BLaER1 treated with 17β-estradiol and CSF1 and Interleukin-3, amounts not matched to agents 10 nM and 100 nM (cell line): ENCODE data around the gene SERPINB7.
A peak's percentile ranks its signal among the peaks of the same experiment; 100 is the strongest.

Experiments used
- H3K27ac ChIP-seq, 11 experiments: shearing (Covaris generic); formaldehyde crosslinking; 2 replicates each; pipeline ENCODE4 v1.8.1; 2022
- H3K27me3 ChIP-seq, 11 experiments: shearing (Covaris generic); formaldehyde crosslinking; 2 replicates each; pipeline ENCODE4 v1.8.1; 2022
- H3K36me3 ChIP-seq, 11 experiments: shearing (Covaris generic); formaldehyde crosslinking; 2 replicates each; pipeline ENCODE4 v1.8.1; 2022
- H3K4me1 ChIP-seq, 10 experiments: shearing (Covaris generic); formaldehyde crosslinking; 2 replicates each; pipeline ENCODE4 v1.8.1; 2022
- H3K4me2 ChIP-seq, 11 experiments: shearing (Covaris generic); formaldehyde crosslinking; 2 replicates each; pipeline ENCODE4 v1.8.1; 2022
- H3K4me3 ChIP-seq, 10 experiments: shearing (Covaris generic); formaldehyde crosslinking; 2 replicates each; pipeline ENCODE4 v1.8.1; 2022
- H3K9ac ChIP-seq, 11 experiments: shearing (Covaris generic); formaldehyde crosslinking; 2 replicates each; pipeline ENCODE4 v1.8.1; 2022
- H3K9me3 ChIP-seq, 11 experiments: shearing (Covaris generic); formaldehyde crosslinking; replicated peaks in 1 of 11; 2 replicates each; pipeline ENCODE4 v1.8.1; 2022
- H4K20me1 ChIP-seq, 11 experiments: shearing (Covaris generic); formaldehyde crosslinking; 2 replicates each; pipeline ENCODE4 v1.8.1; 2022
- Cebpa-rat ChIP-seq, 11 experiments: shearing (Covaris generic); IDR thresholded peaks; 2 replicates each; pipeline ENCODE4 v1.8.1; 2022

Gene SERPINB7

DNA sequence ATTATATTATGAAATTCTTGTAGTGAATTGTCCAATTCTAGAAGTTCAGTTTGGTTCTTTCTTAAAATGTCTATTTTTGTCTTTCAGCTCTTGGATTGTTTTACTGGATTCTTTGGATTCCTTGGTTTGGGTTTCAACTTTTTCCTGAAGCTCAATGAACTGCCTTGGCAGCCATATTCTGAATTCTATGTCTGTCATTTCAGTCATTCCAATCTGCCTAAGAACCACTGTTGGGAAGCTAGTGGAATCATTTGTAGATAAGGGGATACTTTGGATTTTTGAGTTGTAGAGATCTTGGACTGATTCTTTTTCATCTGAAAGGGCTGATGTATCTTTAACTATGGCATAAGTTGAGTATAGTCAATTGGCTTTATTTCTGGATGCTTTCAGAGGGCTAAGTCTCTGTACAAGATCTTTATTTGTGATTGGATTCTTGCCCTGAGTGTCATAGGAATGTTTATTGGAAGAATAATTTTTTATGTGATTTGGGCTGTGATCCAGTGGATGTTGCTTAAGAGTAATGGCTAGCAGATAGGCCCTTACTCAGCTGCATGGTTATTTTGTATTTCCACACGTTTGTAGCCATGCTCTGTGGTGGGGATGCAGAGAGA lies 42.3 kb downstream of the SERPINB7 start:
- H3K9me3 ChIP-seq, result peaks cover 0 to 20% (median 6%) of the 10 kb centered on the region in 11 experiments; a peak in 6 of 22 replicates
- H4K20me1 ChIP-seq, result no peaks in the 10 kb centered on the region
- H3K4me3 ChIP-seq, result no peak overlapping the region
- no peak for TF ChIP-seq Cebpa-rat (IDR thresholded peaks at IDR 0.05)
- no peaks in the 10 kb centered on the region for H3K4me1 ChIP-seq
- H3K9ac ChIP-seq, result no peak overlapping the region
- H3K4me2 ChIP-seq, result no peak overlapping the region
- no peak overlapping the region for H3K27ac ChIP-seq
- no peaks in the 10 kb centered on the region for H3K36me3 ChIP-seq
- no peaks in the 10 kb centered on the region for H3K27me3 ChIP-seq

- Histone ChIP-seq H3K9me3 (peaks cover 0 to 20% (median 6%) of the 10 kb centered on the region in 11 experiments; a peak in 6 of 22 replicates), H3K4me1 (no peaks in the 10 kb centered on the region), H3K27ac (no peak overlapping the region), H3K9ac (no peak overlapping the region), H3K27me3 (no peaks in the 10 kb centered on the region), H4K20me1 (no peaks in the 10 kb centered on the region), H3K4me3 (no peak overlapping the region), H3K36me3 (no peaks in the 10 kb centered on the region), H3K4me2 (no peak overlapping the region)
- TF ChIP-seq Cebpa-rat (IDR thresholded peaks at IDR 0.05), result no peak
Observed at GRCh38 chr18:63818212-63818611, 43.0 kb downstream of the SERPINB7 start.

DNA sequence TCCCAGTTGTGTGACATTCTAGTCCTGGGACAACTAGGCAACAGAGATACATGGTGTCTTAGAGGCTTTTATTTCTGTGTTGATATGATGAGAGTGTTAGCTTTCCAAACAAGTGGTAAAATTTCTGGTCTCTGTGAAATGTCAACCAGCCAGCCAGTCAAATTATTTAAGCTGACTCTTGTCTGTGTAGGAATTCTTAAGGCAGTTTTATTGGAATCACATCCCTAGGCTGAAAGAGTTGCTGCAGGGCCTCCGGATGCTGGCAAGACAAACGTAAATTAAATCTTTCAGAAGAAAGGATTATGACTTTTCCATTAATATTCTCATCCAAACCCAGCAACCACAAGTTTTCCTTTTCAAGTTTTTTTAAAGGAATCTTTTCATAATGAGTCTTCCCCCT lies 44.6 kb downstream of the SERPINB7 start:
- no peak overlapping the region for H3K4me2 ChIP-seq
- H3K4me3 ChIP-seq, result no peak overlapping the region
- H4K20me1 ChIP-seq, result no peaks in the 10 kb centered on the region
- TF ChIP-seq Cebpa-rat (IDR thresholded peaks at IDR 0.05), result no peak
- H3K9me3 ChIP-seq, result peaks cover 0 to 20% (median 6%) of the 10 kb centered on the region in 11 experiments; a peak in 6 of 22 replicates
- H3K36me3 ChIP-seq, result no peaks in the 10 kb centered on the region
- no peak overlapping the region for H3K9ac ChIP-seq
- H3K27ac ChIP-seq, result no peak overlapping the region
- no peaks in the 10 kb centered on the region for H3K27me3 ChIP-seq
- no peaks in the 10 kb centered on the region for H3K4me1 ChIP-seq

GRCh38 chr18:63820694-63821093 lies 45.5 kb downstream of the SERPINB7 start:
- Histone ChIP-seq H3K36me3 (no peaks in the 10 kb centered on the region), H3K27me3 (no peaks in the 10 kb centered on the region), H4K20me1 (no peaks in the 10 kb centered on the region), H3K4me2 (no peak overlapping the region), H3K4me1 (no peaks in the 10 kb centered on the region), H3K27ac (no peak overlapping the region), H3K9me3 (peaks cover 0 to 20% (median 6%) of the 10 kb centered on the region in 11 experiments; a peak in 6 of 22 replicates), H3K4me3 (no peak overlapping the region), H3K9ac (no peak overlapping the region)
- no peak for TF ChIP-seq Cebpa-rat (IDR thresholded peaks at IDR 0.05)

DNA sequence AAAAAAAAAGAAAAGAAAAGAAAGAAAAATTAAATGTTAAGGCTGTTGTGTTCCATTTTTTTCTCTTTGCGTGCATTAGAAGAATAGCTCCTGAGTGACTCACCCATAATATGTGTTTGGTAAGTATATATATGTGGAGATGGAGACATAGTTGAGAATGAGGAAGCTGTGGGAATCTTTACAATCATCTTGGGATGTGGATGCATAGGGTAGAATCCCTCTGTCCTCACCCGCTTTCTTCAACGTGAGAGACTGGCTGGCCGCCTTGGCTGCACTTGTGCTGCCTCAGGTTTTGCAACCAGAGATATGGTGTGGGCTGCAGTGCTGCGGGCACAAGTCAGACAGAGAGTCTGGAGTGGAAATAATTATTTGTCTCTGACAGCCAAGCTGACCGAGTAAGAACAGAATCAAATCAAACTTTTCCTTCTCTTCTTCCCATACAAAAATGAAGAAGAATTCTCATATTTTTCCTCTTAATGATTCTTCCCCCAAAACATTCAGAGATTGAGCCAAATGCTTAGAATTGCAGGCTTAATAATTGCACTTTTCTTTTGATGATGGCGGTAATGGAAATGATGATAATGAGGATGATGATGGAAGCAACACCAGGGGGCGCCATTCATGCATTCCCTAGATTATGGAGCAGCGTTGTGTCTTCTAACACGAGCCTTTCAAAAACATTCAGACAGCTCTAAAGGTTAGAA lies 48.5 kb downstream of the SERPINB7 start:
- no peaks in the 10 kb centered on the region for H3K36me3 ChIP-seq
- no peak overlapping the region for H3K27ac ChIP-seq
- no peak for TF ChIP-seq Cebpa-rat (IDR thresholded peaks at IDR 0.05)
- no peaks in the 10 kb centered on the region for H4K20me1 ChIP-seq
- H3K9ac ChIP-seq, result no peak overlapping the region
- no peak overlapping the region for H3K4me3 ChIP-seq
- no peaks in the 10 kb centered on the region; a peak in 1 of 22 replicates for H3K9me3 ChIP-seq
- no peak overlapping the region for H3K4me2 ChIP-seq
- no peaks in the 10 kb centered on the region for H3K4me1 ChIP-seq
- no peaks in the 10 kb centered on the region for H3K27me3 ChIP-seq

DNA sequence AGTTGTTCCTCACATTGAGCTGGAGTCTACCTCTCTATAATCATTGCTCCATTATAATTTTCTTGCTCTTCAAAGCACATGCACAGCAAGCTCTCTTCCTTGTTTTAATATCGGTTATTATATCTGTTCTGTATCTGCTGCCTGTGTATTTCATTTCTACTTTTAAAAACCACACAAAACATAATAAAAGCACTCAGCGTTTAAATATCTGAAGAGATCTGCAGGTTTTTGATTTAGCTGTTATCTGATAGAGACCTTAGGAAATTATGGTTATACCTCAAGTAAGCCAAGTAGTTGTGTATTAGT lies 49.0 kb downstream of the SERPINB7 start:
- no peaks in the 10 kb centered on the region for H4K20me1 ChIP-seq
- no peak overlapping the region for H3K9ac ChIP-seq
- no peak for TF ChIP-seq Cebpa-rat (IDR thresholded peaks at IDR 0.05)
- no peak overlapping the region for H3K27ac ChIP-seq
- no peaks in the 10 kb centered on the region for H3K9me3 ChIP-seq
- no peaks in the 10 kb centered on the region for H3K27me3 ChIP-seq
- no peak overlapping the region for H3K4me3 ChIP-seq
- H3K36me3 ChIP-seq, result no peaks in the 10 kb centered on the region
- H3K4me1 ChIP-seq, result no peaks in the 10 kb centered on the region
- H3K4me2 ChIP-seq, result no peak overlapping the region

DNA sequence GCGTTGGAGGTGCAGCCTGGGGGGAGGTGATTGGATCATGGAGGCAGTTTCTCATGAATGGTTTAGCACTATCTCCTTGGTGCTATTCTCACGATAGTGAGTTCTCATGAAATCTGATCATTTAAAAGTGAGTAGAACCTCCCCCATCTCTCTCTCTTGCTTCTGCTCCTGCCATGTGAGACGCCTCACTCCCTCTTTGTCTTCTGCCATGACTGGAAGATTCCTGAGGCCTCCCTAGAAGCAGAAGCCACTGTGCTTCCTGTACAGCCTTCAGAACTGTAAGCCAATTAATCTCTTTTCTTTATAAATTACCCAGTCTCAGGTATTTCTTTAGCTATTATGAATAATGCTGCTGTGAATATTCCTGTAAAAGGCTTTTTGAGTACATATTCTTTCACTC lies 52.9 kb downstream of the SERPINB7 start:
- TF ChIP-seq Cebpa-rat (IDR thresholded peaks at IDR 0.05), result no peak
- no peaks in the 10 kb centered on the region for H4K20me1 ChIP-seq
- H3K9ac ChIP-seq, result no peak overlapping the region
- H3K36me3 ChIP-seq, result no peaks in the 10 kb centered on the region
- H3K9me3 ChIP-seq, result no peaks in the 10 kb centered on the region
- H3K27ac ChIP-seq, result no peak overlapping the region
- no peak overlapping the region for H3K4me3 ChIP-seq
- H3K4me1 ChIP-seq, result peaks cover 12 to 19% (median 15%) of the 10 kb centered on the region in 10 experiments
- no peaks in the 10 kb centered on the region for H3K27me3 ChIP-seq
- H3K4me2 ChIP-seq, result no peak overlapping the region

DNA sequence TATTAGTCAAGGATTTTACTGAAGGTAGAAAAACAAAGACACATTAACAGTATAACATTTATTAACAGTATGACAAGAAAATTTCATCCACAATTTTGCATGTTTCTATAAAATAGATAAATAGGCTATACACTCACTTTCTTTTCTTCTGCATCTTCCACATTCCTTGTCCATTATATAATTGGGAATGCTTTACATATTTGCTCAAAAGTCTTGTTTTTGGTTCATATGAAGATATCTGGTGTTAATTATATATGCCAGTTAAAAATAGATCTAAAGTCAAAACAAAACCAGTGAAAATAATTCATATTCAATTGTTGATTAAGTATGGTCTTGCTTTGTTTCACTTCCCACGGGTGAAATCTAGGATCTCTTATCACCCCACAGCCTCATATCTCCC lies 53.4 kb downstream of the SERPINB7 start:
- H4K20me1 ChIP-seq, result no peaks in the 10 kb centered on the region
- H3K27ac ChIP-seq, result no peak overlapping the region
- no peaks in the 10 kb centered on the region for H3K36me3 ChIP-seq
- no peak overlapping the region for H3K9ac ChIP-seq
- H3K27me3 ChIP-seq, result no peaks in the 10 kb centered on the region
- H3K4me3 ChIP-seq, result no peak overlapping the region
- peaks cover 12 to 19% (median 15%) of the 10 kb centered on the region in 10 experiments for H3K4me1 ChIP-seq
- no peak overlapping the region for H3K4me2 ChIP-seq
- no peak for TF ChIP-seq Cebpa-rat (IDR thresholded peaks at IDR 0.05)
- H3K9me3 ChIP-seq, result no peaks in the 10 kb centered on the region

GRCh38 chr18:63829886-63830285 lies 54.7 kb downstream of the SERPINB7 start:
- Histone ChIP-seq H3K9ac (no peak overlapping the region), H3K4me2 (0 out of 22 replicates have a peak overlapping the region, but pooled peaks of 1 of the 11 experiments have one; percentile 61), H3K27ac (no peak overlapping the region), H3K4me3 (no peak overlapping the region), H3K36me3 (no peaks in the 10 kb centered on the region), H3K27me3 (no peaks in the 10 kb centered on the region), H3K9me3 (no peaks in the 10 kb centered on the region), H4K20me1 (no peaks in the 10 kb centered on the region), H3K4me1 (peaks cover 13 to 28% (median 21%) of the 10 kb centered on the region in 10 experiments)
- TF ChIP-seq Cebpa-rat (IDR thresholded peaks at IDR 0.05), result no peak
